Measurements from ENCODE around the gene ERN2.

ERN2 gene

DNA sequence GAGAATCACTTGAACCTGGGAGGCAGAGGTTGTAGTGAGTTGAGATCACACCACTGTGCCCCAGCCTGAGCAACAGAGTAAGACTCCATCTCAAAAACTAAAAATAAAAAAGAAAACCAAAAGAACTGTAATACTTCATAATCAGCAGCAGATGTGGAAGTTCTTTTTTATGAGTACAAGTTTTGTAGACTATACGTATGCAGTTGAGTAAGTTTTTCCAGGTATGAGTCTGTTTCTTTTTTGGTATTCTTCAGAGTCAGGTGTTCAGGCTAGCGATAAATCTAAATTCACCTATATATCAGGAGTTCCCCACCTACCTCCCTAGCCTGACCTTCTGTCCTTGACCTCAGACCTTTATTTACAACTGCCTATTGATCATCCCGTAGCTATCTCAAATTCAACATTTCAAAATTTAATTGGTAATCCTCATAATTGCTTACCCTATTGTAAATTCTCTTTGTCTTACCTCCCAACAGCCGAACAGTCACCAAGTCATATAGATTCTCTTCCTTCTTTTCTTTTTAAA, 61.0 kb downstream of the ERN2 start:
- DNase-seq: no peak
- Histone ChIP-seq H3K27me3 (ENCODE audit: control insufficient read depth in 1 of 2, insufficient read depth in 1 of 2, low read length in 2 of 2) (no peaks in the 10 kb centered on the region), H4K91ac (ENCODE audit: low read length) (no peak overlapping the region), H3K79me1 (replicated peaks; ENCODE audit: low read length, poor library complexity, severe bottlenecking) (peaks cover 12% of the 10 kb centered on the region), H3K4ac (ENCODE audit: low read depth in 1 of 2, low read length in 2 of 2) (no peak overlapping the region), H3K36me3 (ENCODE audit: control insufficient read depth in 1 of 2, insufficient read depth in 2 of 2, low read depth in 1 of 2, low read length in 2 of 2) (peaks cover 21 to 78% of the 10 kb centered on the region in 2 experiments), H3K23ac (ENCODE audit: low read length in 2 of 2) (no peak overlapping the region), H2BK12ac (ENCODE audit: low read length in 2 of 2) (no peak overlapping the region), H2BK5ac (ENCODE audit: low read depth, low read length, poor library complexity, severe bottlenecking) (no peak overlapping the region), H3K14ac (ENCODE audit: low read length in 2 of 2) (no peak overlapping the region), H3K4me1 (ENCODE audit: control insufficient read depth, insufficient read depth, low read depth, low read length) (no peaks in the 10 kb centered on the region), H2AFZ (ENCODE audit: low read depth, low read length) (no peak overlapping the region), H3K18ac (ENCODE audit: low read depth in 1 of 2, low read length in 2 of 2) (no peak overlapping the region), H3K27ac (ENCODE audit: low read length, poor library complexity, severe bottlenecking) (no peak overlapping the region), H3K4me3 (ENCODE audit: insufficient read depth in 1 of 2, low read depth in 1 of 2, low read length in 2 of 2) (no peak overlapping the region), H3K9ac (ENCODE audit: low read length) (no peak overlapping the region), H2BK15ac (ENCODE audit: low read depth, poor library complexity, severe bottlenecking) (no peak overlapping the region), H4K8ac (ENCODE audit: low read length) (no peak overlapping the region), H2BK120ac (ENCODE audit: low read depth, low read length) (no peak overlapping the region), H3K4me2 (ENCODE audit: low read length, poor library complexity, severe bottlenecking) (no peak overlapping the region), H3K9me3 (ENCODE audit: control insufficient read depth, low read length) (no peaks in the 10 kb centered on the region), H2AK5ac (ENCODE audit: low read length, severe bottlenecking) (no peak overlapping the region)
- WGBS: over 99% methylated on average over 4 of the region's 4 CpGs

DNA sequence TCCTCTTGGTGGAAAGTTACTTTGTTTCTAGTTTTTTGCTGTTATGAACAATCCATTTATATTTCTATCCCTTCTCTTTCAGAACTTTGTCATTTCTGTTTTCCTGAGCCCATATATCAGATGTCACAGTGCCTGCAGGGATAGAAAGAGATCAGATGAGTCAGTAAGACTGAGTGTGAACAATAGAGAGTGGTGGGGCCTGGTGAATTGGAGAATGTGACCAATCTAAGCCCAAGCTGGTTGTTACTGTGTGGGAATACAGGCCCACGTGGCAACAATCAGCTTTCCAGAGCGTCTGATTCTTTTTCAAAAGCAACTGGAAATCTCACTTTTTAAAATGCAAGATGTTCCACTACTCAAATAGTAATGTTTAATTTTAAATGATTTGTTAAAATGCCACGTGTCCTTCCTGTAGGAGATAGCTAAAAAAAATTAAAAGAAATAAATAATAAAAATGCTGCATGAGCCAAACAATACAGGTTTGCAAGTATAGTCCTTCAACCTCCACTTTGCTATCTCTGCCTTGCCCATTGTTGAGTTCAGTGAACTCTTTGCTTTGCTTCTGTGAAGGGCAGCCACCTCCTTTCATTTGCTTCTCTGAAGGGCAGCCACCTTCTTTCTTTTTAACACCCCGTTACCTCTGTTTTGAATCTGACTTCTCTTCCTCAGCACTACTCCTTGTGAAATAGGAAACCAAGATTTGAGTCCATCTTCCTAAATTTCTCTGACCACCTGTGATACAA, 62.2 kb downstream of the ERN2 start:
- no peak overlapping the region for H3K23ac ChIP-seq (ENCODE audit: low read length in 2 of 2)
- no peak overlapping the region for H4K91ac ChIP-seq (ENCODE audit: low read length)
- H2BK15ac ChIP-seq (ENCODE audit: low read depth, poor library complexity, severe bottlenecking): no peak overlapping the region
- H3K27me3 ChIP-seq (ENCODE audit: control insufficient read depth in 1 of 2, insufficient read depth in 1 of 2, low read length in 2 of 2): no peaks in the 10 kb centered on the region
- H3K27ac ChIP-seq (ENCODE audit: low read length, poor library complexity, severe bottlenecking): no peak overlapping the region
- H3K14ac ChIP-seq (ENCODE audit: low read length in 2 of 2): no peak overlapping the region
- DNase-seq: no peak
- 100% methylated on average over 1 of the region's 4 CpGs for WGBS
- H2AK5ac ChIP-seq (ENCODE audit: low read length, severe bottlenecking): no peak overlapping the region
- H2BK5ac ChIP-seq (ENCODE audit: low read depth, low read length, poor library complexity, severe bottlenecking): no peak overlapping the region
- no peak overlapping the region for H3K4ac ChIP-seq (ENCODE audit: low read depth in 1 of 2, low read length in 2 of 2)
- no peaks in the 10 kb centered on the region for H3K9me3 ChIP-seq (ENCODE audit: control insufficient read depth, low read length)
- H2BK12ac ChIP-seq (ENCODE audit: low read length in 2 of 2): no peak overlapping the region
- H2BK120ac ChIP-seq (ENCODE audit: low read depth, low read length): no peak overlapping the region
- no peak overlapping the region for H3K9ac ChIP-seq (ENCODE audit: low read length)
- no peak overlapping the region for H3K18ac ChIP-seq (ENCODE audit: low read depth in 1 of 2, low read length in 2 of 2)
- H3K36me3 ChIP-seq (ENCODE audit: control insufficient read depth in 1 of 2, insufficient read depth in 2 of 2, low read depth in 1 of 2, low read length in 2 of 2): peaks cover 20 to 80% of the 10 kb centered on the region in 2 experiments
- H4K8ac ChIP-seq (ENCODE audit: low read length): no peak overlapping the region
- H3K4me3 ChIP-seq (ENCODE audit: insufficient read depth in 1 of 2, low read depth in 1 of 2, low read length in 2 of 2): no peak overlapping the region
- no peak overlapping the region for H3K4me2 ChIP-seq (ENCODE audit: low read length, poor library complexity, severe bottlenecking)
- peaks cover 10% of the 10 kb centered on the region for H3K79me1 ChIP-seq (replicated peaks; ENCODE audit: low read length, poor library complexity, severe bottlenecking)
- no peaks in the 10 kb centered on the region for H3K4me1 ChIP-seq (ENCODE audit: control insufficient read depth, insufficient read depth, low read depth, low read length)
- H2AFZ ChIP-seq (ENCODE audit: low read depth, low read length): no peak overlapping the region

GRCh38 chr16:23642246-23642774, 70.7 kb downstream of the ERN2 start:
- H3K18ac ChIP-seq (ENCODE audit: low read depth in 1 of 2, low read length in 2 of 2): no peak overlapping the region
- no peak overlapping the region for H2AK5ac ChIP-seq (ENCODE audit: low read length, severe bottlenecking)
- H3K9me3 ChIP-seq (ENCODE audit: control insufficient read depth, low read length): no peaks in the 10 kb centered on the region
- no peak overlapping the region for H3K4ac ChIP-seq (ENCODE audit: low read depth in 1 of 2, low read length in 2 of 2)
- H2BK12ac ChIP-seq (ENCODE audit: low read length in 2 of 2): no peak overlapping the region
- no peak overlapping the region for H2BK120ac ChIP-seq (ENCODE audit: low read depth, low read length)
- H3K9ac ChIP-seq (ENCODE audit: low read length): peak overlapping the region; percentile 97
- H2AFZ ChIP-seq (ENCODE audit: low read depth, low read length): no peak overlapping the region
- H3K79me1 ChIP-seq (replicated peaks; ENCODE audit: low read length, poor library complexity, severe bottlenecking): peaks cover 17% of the 10 kb centered on the region
- H3K4me2 ChIP-seq (ENCODE audit: low read length, poor library complexity, severe bottlenecking): peak overlapping the region; percentile 79
- no peak overlapping the region for H2BK15ac ChIP-seq (ENCODE audit: low read depth, poor library complexity, severe bottlenecking)
- H3K14ac ChIP-seq (ENCODE audit: low read length in 2 of 2): no peak overlapping the region
- H4K8ac ChIP-seq (ENCODE audit: low read length): peak overlapping the region; percentile 49
- peaks cover 19 to 46% of the 10 kb centered on the region in 2 experiments for H3K36me3 ChIP-seq (ENCODE audit: control insufficient read depth in 1 of 2, insufficient read depth in 2 of 2, low read depth in 1 of 2, low read length in 2 of 2)
- peak overlapping the region; percentile 96 to 99 for H3K4me3 ChIP-seq (ENCODE audit: insufficient read depth in 1 of 2, low read depth in 1 of 2, low read length in 2 of 2)
- peaks cover 14% of the 10 kb centered on the region for H3K4me1 ChIP-seq (ENCODE audit: control insufficient read depth, insufficient read depth, low read depth, low read length)
- H3K27ac ChIP-seq (ENCODE audit: low read length, poor library complexity, severe bottlenecking): no peak overlapping the region
- H2BK5ac ChIP-seq (ENCODE audit: low read depth, low read length, poor library complexity, severe bottlenecking): no peak overlapping the region
- DNase-seq: peak; percentile 12
- no peak overlapping the region for H4K91ac ChIP-seq (ENCODE audit: low read length)
- WGBS: 77% methylated on average over 14 of the region's 14 CpGs
- H3K23ac ChIP-seq (ENCODE audit: low read length in 2 of 2): no peak overlapping the region
- H3K27me3 ChIP-seq (ENCODE audit: control insufficient read depth in 1 of 2, insufficient read depth in 1 of 2, low read length in 2 of 2): no peaks in the 10 kb centered on the region
